ENCODE results near the gene RAB4A.

GRCh38 chr1:229340496-229340895 is 69.6 kb downstream of the RAB4A start:
- no peak for TF ChIP-seq POLR2A (IDR thresholded peaks at IDR 0.05; ENCODE audit: low read length)
- TF ChIP-seq GATA1 (IDR thresholded peaks at IDR 0.05; ENCODE audit: low read depth, low read length) = no peak

All from erythroblast (primary cell).